ENCODE results near the gene WDR27.

- TF ChIP-seq ZNF335 (tag by site-specific recombination; conservative IDR thresholded peaks at IDR 0.05) (no peak), SP3 (tag by site-specific recombination; IDR thresholded peaks at IDR 0.05) (no peak), ZBTB11 (tag by site-specific recombination; conservative IDR thresholded peaks at IDR 0.05; ENCODE audit: low read depth) (no peak), ZNF302 (tag by site-specific recombination; IDR thresholded peaks at IDR 0.05; ENCODE audit: low read depth) (no peak), CTCF (tag by site-specific recombination; IDR thresholded peaks at IDR 0.05) (no peak), HOXA7 (CRISPR knock-in tag; IDR thresholded peaks at IDR 0.05; ENCODE audit: borderline replicate concordance) (no peak), ZNF112 (tag by site-specific recombination; IDR thresholded peaks at IDR 0.05) (no peak), ZNF792 (tag by site-specific recombination; IDR thresholded peaks at IDR 0.05) (no peak), ZNF398 (tag by site-specific recombination; IDR thresholded peaks at IDR 0.05) (no peak), PATZ1 (tag by site-specific recombination; IDR thresholded peaks at IDR 0.05) (no peak), ZNF341 (tag by site-specific recombination; IDR thresholded peaks at IDR 0.05; ENCODE audit: low read depth) (no peak), ZBTB7A (tag by site-specific recombination; IDR thresholded peaks at IDR 0.05; ENCODE audit: low read depth) (no peak), ZNF837 (tag by site-specific recombination; IDR thresholded peaks at IDR 0.05) (no peak)
Measured at GRCh38 chr6:169579407-169580111, 122.3 kb downstream of the WDR27 start.

Data from HEK293 (cell line).